B cell (primary cell): ENCODE data around the gene IPO4.

Experiments used
- EZH2 ChIP-seq: IDR thresholded peaks from 2 replicates; pipeline ENCODE4 v1.6.1; 2012; ENCODE audit warnings: borderline replicate concordance, low read depth, mild to moderate bottlenecking, moderate library complexity, low read length; ENCODE audit not compliant: insufficient read depth, poor library complexity, severe bottlenecking
- TF ChIP-seq, protein P1 (sequence below): fragments of 200-600 bp; IDR thresholded peaks from one replicate; pipeline ENCODE4 v1.8.0; 2022; ENCODE audit warnings: antibody characterized with exemption, mild to moderate bottlenecking

DNA sequence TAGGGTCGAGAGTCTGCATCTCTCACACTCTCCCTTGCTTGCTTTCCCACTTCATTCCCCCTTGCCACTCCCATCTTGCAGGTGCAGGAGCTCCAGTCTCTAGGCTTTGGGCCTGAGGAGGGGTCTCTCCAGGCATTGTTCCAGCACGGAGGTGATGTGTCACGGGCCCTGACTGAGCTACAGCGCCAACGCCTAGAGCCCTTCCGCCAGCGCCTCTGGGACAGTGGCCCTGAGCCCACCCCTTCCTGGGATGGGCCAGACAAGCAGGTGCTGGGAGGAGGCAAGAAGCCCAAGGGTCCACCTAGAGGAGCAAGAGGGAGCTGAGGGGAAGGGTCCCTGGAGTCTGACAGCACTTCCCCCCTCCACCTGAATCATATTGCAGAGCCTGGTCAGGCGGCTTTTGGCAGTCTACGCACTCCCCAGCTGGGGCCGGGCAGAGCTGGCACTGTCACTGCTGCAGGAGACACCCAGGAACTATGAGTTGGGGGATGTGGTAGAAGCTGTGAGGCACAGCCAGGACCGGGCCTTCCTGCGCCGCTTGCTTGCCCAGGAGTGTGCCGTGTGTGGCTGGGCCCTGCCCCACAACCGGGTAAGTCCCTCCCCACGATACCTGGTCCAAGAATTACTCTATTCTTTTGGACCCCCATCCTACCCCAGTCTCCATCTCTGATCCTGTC is 37.1 kb downstream of the IPO4 start:
- TF ChIP-seq, protein P1, sequence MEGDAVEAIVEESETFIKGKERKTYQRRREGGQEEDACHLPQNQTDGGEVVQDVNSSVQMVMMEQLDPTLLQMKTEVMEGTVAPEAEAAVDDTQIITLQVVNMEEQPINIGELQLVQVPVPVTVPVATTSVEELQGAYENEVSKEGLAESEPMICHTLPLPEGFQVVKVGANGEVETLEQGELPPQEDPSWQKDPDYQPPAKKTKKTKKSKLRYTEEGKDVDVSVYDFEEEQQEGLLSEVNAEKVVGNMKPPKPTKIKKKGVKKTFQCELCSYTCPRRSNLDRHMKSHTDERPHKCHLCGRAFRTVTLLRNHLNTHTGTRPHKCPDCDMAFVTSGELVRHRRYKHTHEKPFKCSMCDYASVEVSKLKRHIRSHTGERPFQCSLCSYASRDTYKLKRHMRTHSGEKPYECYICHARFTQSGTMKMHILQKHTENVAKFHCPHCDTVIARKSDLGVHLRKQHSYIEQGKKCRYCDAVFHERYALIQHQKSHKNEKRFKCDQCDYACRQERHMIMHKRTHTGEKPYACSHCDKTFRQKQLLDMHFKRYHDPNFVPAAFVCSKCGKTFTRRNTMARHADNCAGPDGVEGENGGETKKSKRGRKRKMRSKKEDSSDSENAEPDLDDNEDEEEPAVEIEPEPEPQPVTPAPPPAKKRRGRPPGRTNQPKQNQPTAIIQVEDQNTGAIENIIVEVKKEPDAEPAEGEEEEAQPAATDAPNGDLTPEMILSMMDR = no peak
- no peak for TF ChIP-seq EZH2
